ENCODE measurements around the gene ADGRG1. TPM values are rescaled to one million over a fixed set of nuclear protein-coding genes. Genes with fewer than 3 reads are reported as not detected.

Gene ADGRG1
- total and polyA plus RNA-seq, 2 experiments from 2014 or later: 0.21 TPM; not detected in 1

DNA sequence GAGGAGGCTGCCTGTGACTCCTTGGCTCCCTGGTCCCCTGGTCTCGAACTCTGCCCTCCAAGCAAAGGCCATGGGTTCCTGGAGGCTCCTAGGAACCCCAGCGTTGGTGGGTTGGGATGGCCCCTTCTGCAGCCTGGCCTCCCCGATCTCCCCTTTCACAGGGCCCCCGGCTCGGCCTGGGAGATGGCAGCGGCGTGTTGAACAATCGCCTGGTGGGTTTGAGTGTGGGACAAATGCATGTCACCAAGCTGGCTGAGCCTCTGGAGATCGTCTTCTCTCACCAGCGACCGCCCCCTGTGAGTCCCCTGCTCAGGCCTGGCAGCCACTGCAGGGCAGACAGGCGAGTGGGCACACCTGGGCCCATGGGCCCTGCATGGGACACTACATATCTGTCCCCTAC, 50.6 kb downstream of the ADGRG1 start:
- TF ChIP-seq, protein P1, sequence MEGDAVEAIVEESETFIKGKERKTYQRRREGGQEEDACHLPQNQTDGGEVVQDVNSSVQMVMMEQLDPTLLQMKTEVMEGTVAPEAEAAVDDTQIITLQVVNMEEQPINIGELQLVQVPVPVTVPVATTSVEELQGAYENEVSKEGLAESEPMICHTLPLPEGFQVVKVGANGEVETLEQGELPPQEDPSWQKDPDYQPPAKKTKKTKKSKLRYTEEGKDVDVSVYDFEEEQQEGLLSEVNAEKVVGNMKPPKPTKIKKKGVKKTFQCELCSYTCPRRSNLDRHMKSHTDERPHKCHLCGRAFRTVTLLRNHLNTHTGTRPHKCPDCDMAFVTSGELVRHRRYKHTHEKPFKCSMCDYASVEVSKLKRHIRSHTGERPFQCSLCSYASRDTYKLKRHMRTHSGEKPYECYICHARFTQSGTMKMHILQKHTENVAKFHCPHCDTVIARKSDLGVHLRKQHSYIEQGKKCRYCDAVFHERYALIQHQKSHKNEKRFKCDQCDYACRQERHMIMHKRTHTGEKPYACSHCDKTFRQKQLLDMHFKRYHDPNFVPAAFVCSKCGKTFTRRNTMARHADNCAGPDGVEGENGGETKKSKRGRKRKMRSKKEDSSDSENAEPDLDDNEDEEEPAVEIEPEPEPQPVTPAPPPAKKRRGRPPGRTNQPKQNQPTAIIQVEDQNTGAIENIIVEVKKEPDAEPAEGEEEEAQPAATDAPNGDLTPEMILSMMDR (IDR thresholded peaks at IDR 0.05; ENCODE audit: low read depth, low read length): no peak
- H3K4me1 ChIP-seq (ENCODE audit: low read depth): peaks cover 20% of the 10 kb centered on the region
- DNase-seq (ENCODE audit: low read depth in 1 of 2, low spot score in 1 of 2): peak in 1 of 2 donors; percentile 28
- no peaks in the 10 kb centered on the region for H3K27me3 ChIP-seq
- no peaks in the 10 kb centered on the region for H3K36me3 ChIP-seq
- H3K27ac ChIP-seq: no peak overlapping the region
- no peaks in the 10 kb centered on the region for H3K9me3 ChIP-seq (ENCODE audit: low read depth)
- H3K4me3 ChIP-seq: no peak overlapping the region

DNA sequence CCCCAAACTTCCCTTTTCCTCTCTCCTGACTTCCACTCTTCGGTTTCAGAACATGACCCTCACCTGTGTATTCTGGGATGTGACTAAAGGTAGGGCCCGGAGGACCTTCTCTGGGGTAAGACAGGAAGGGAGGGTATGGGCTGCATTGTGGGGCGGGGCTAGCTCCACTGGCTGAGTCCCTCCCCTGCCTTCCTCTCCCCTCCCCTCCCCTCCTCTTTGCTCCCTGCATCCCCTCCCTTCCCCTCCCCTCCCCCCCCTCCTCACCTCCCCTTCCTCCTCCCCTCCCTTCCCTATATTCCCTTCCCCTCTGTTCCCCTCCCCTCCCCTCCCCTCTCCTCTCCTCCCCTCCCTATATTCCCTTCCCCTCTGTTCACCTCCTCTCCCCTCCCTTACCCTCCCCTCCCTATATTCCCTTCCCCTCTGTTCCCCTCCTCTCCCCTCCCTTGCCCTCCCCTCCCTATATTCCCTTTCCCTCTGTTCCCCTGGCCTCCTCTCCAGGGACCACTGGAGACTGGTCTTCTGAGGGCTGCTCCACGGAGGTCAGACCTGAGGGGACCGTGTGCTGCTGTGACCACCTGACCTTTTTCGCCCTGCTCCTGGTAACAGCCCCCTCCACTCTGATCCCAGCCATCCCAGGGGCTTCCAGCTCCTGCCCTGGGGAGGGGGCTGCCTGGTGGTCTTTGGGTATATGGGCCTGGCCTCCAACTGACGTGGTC, 51.5 kb downstream of the ADGRG1 start:
- Histone ChIP-seq H3K9me3 (ENCODE audit: low read depth) (no peaks in the 10 kb centered on the region), H3K27me3 (no peaks in the 10 kb centered on the region), H3K4me3 (no peak overlapping the region), H3K4me1 (ENCODE audit: low read depth) (peaks cover 20% of the 10 kb centered on the region), H3K27ac (no peak overlapping the region), H3K36me3 (no peaks in the 10 kb centered on the region)
- TF ChIP-seq, protein P1 (IDR thresholded peaks at IDR 0.05; ENCODE audit: low read depth, low read length): no peak
- DNase-seq (ENCODE audit: low read depth in 1 of 2, low spot score in 1 of 2): no peak

DNA sequence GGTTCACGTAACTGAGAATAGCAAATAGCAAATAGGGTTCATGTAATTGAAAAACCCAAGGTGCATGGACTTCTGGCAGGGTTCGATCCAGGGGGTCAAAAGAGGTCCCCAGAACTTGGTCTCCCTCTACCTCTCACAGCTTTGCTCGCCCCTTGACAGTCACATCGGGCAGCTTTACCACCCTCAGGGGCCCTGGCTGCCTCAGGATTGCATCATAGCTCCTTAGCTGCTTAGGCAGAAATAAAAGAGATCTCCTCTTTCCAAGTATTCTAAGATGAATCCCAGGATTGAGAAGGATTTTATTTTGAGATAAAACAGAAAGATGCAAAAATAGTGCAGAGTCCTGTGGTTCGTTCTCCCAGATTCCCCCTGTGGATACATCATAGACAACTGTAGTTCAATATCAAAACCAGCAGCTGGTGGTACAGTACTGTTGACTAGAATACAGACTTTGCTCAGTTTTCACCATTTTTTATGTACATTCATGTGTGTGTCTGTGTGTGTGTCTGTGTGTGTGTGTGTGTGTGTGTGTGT, 52.5 kb downstream of the ADGRG1 start:
- DNase-seq (ENCODE audit: low read depth in 1 of 2, low spot score in 1 of 2): no peak
- H3K4me3 ChIP-seq: no peak overlapping the region

DNA sequence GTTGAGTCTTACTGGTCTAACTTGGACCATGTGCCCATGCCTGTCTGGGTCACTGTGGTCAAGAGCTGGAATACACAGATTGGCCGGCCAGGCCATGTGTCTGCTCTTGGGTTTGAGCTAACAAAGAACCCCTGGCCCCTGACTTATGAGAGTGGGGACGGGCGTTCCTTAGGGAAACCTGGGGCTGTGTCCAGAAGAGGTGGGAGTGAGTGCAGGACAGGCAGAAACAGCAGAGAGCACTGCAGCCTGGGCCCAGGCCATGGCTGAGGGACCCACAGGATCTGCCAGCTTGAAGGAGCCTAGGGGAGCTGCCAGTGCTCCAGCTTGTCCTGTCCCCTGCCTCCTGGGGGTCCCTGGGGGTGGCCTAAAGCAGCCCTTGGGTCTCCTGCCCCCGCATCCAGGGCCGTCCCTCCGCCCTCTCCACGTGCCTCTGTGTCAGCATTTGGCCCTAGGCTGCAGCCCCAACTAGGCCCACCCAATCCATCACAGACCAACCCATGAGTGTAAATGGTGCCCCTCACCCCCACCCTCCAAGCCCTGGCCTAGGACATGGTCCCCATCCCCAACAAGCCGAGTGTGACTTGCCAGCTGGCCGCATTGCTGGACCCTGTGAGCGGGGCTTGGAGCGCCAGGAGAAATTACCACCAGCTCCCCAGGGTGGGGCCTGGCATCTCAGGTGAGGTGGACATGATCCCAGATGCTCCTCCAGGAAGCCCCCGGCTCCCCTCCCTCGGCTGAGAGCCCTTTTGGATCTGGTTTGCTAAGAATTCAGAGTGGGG, 53.7 kb downstream of the ADGRG1 start:
- H3K9me3 ChIP-seq (ENCODE audit: low read depth): no peaks in the 10 kb centered on the region

More for the DNA sequence above, 52.5 kb downstream of the ADGRG1 start:
- Histone ChIP-seq H3K27ac (no peak overlapping the region), H3K4me1 (ENCODE audit: low read depth) (peaks cover 17% of the 10 kb centered on the region), H3K36me3 (no peaks in the 10 kb centered on the region), H3K9me3 (ENCODE audit: low read depth) (no peaks in the 10 kb centered on the region), H3K27me3 (no peaks in the 10 kb centered on the region)
- TF ChIP-seq, protein P1 (IDR thresholded peaks at IDR 0.05; ENCODE audit: low read depth, low read length): no peak

More for the DNA sequence above, 53.7 kb downstream of the ADGRG1 start:
- H3K27me3 ChIP-seq: no peaks in the 10 kb centered on the region
- no peak overlapping the region for H3K27ac ChIP-seq
- DNase-seq (ENCODE audit: low read depth in 1 of 2, low spot score in 1 of 2): no peak
- no peak overlapping the region for H3K4me3 ChIP-seq
- TF ChIP-seq, protein P1 (IDR thresholded peaks at IDR 0.05; ENCODE audit: low read depth, low read length): no peak
- H3K4me1 ChIP-seq (ENCODE audit: low read depth): peaks cover 14% of the 10 kb centered on the region
- no peaks in the 10 kb centered on the region for H3K36me3 ChIP-seq
